NCI-H2029 (cell line): Measurements from ENCODE around the gene APOL6.
"Not testable (repeated sequence)": the region's sequence is repeated elsewhere in the genome, so short reads cannot be mapped to it uniquely, and the experiment has no call there.

Source experiments
- DNase-seq: peaks from one replicate; lab custom pipeline; 2025; lab: John Stamatoyannopoulos, UW

Gene APOL6

DNA sequence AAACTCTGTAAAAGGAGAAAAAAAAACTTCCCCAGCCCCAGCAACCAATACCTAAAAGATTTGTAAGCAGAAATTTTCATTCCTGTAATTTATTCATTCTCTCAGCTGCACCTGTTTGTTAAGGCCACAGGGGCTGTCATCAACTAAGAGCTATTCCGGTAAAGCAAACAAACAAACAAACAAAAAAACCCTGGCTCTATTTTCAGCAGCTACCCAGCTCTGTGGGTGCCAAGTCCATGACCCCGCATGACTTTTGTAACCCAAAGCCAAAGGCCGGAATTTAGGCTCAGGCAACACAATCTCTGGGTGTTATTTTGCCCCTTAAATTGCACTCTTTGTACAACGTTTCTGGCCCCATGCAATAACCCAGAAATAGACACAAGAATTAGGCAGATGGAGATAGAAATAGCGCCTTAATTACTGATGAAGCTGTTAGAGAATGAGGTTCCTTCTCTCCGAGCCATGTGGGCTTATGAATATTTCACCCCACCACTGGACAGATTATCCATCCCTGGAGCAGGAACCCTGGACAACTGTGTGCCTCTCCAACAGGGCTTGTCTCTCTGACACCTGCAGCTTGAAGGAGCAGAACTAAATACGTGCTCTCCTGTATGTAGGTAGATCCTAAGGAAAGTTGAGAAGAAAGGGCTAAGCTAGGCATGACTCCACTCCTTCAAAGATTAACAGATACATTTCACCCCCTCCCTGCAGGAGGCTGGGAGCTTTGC is 29.4 kb downstream of the APOL6 start:
- no peak for DNase-seq

DNA sequence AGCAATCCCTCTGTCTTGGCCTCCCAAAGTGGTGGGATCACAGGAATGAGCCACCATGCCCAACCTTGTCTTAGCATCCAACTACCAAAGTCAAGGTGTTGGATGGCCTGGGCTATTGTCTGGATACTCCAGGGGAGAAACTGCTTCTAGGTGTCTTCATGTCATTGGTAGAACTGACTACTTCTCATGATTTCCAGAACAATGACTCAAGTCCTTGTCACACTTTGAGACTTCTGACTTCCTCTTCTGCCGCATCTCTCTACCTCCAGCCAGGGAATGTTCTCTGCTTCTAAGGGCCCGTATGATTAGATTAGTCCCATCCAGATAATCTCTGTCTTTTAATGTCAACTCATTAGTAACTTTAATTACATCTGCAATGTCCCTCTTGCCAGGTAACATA is 30.6 kb downstream of the APOL6 start:
- DNase-seq, result no peak

DNA sequence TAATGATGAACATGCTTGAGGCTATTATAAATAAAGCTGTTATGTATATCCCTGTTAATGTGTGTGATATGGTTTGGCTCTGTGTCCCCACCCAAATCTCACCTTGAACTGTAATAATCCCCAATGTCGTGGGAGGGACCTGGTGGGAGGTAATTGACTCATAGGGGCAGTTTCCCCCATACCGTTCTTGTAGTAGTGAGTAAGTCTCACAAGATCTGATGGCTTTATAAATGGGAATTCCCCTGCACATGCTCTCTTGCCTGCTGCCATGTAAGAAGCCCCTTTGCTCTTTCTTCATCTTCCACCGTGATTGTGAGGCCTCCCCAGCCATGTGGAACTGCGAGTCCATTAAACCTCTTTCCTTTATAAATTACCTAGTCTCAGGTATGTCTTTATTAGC is 31.2 kb downstream of the APOL6 start:
- not testable (repeated sequence) for DNase-seq

DNA sequence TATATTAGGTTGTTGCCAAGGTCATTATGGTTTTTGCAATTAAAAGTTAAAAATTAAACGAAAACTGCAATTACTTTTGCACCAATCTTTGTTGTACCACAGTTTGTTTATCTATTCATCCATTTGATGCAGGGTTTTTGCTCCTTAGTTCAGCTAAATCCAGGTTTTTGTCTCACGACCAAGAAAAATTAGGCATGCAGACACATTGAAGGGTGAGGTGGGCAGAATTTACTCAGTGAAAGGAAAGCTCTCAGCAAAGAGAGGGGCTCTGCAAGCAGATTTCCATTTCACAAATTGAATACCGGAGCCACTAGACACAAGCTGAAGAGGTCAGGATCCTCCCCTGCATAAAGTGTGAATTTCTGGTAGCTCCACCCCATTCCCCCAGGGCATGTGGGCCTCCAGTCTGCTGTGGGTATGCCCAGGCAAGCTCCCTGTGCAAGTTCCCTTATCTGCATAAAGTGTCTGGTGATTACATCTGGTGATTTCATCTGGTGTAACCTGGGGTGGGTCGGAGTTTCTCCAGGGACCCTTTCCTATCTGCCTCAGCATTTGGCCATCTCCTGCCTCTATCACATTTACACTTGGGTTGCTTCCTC is 33.3 kb downstream of the APOL6 start:
- DNase-seq, result no peak

DNA sequence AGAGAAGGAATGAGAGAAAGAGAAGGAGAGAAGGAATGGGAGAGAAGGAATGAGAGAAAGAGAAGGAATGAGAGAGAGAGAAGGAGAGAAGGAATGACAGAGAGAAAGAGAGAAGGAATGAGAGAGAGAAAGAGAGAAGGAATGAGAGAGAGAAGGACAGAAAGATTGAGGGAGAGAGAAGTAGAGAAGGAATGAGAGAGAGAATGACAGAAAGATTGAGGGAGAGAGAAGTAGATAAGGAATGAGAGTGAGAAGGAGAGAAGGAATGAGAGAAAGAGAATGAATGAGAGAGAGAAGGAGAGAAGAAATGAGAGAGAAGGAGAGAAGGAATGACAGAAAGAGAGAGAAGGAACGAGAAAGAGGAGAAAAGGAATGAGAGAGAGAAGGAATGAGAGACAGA is 35.3 kb downstream of the APOL6 start:
- DNase-seq, result no peak

DNA sequence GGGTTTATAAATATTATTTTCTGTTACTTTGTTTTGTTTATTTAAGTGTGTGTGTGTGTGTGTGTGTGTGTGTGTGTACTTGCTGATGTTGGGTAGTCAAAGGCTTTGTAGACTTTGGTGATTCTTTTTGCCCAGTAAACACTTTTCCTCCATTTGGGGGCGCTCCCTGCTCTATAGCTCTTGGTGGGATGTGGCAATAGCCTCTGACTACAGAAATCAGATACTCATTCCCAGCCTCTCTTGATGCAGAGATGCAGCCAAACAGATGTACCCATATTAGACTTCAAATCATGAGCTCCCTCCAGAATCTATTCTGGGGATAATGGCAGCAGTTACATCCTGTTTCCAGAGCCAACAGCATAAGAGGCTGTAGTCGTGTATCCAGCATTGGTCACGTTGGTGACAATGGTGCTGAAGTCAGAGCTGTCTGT is 36.0 kb downstream of the APOL6 start:
- peak; percentile 13 for DNase-seq

DNA sequence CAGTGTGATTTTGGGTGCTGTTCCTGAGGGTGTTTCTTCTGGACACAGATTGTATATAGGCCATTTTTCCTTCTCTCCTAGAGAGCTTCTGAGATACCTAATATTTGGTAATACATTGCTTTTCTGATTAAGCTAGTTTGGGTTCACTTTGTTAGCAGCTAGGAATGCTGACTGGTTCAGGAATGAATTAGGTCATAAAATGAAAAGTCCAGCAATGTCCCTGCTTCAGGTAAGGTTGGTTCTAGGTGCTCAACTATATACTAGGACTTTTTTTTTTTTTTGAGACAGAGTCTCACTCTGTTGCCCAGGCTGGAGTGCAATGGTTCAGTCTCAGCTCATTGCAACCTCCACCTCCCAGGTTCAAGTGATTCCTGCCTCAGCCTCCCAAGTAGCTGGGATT is 36.5 kb downstream of the APOL6 start:
- no peak for DNase-seq

DNA sequence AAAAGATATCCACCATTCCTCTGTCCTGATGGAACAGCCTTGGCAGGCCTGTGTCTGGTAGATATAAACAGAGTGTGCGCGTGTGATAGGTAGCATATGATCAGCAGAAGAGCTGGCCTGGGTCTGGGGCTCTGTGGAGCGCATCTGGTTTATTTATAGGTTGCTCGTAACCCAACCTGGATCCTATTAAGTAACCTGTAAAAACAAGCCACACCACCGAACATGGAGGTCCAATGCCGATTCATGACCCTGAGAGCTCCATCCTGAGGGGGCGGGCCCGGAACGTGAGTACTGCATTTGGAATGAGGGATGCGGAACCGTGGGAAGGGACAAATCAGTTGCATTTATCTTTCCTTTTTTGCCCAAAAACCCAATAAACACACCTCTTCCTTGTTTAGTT is 37.5 kb downstream of the APOL6 start:
- DNase-seq, result no peak

DNA sequence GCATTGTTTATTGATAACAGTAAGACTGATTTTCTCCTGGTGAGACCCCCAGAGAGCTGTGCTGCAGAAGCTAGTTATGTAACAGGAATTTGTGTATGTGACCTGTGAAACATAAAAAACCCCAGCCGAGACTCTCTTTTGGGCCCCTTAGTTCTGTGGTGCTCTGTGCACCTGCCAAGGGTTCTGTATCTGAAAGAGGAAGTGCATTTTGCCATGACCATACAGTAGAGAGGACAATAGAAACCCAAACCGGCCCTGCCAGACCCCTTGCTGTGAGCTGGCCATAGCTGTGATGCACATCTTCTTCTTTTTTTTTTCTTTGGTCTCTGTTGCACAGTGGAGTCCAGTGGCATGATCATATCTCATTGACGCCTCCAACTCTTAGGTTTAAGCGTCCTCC is 38.1 kb downstream of the APOL6 start:
- no peak for DNase-seq

DNA sequence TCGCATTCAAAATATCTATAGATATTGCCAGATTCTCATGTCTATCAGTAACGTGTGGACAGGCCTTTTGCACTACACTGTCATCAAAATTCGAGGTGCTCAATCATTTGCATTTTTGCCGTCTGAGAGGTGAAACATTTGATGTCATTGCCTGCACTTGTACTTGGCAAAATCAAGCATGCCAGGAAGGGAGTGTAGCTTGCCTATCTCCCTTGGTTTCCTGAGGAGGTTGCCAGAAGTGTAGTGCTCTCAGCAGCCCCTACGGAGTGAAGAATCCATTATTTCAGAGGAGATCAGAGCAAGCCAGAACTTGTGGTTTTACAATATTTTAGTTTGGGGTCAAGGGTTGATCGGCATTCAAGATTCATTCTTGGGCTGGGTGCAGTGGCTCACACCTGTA is 39.2 kb downstream of the APOL6 start:
- no peak for DNase-seq

DNA sequence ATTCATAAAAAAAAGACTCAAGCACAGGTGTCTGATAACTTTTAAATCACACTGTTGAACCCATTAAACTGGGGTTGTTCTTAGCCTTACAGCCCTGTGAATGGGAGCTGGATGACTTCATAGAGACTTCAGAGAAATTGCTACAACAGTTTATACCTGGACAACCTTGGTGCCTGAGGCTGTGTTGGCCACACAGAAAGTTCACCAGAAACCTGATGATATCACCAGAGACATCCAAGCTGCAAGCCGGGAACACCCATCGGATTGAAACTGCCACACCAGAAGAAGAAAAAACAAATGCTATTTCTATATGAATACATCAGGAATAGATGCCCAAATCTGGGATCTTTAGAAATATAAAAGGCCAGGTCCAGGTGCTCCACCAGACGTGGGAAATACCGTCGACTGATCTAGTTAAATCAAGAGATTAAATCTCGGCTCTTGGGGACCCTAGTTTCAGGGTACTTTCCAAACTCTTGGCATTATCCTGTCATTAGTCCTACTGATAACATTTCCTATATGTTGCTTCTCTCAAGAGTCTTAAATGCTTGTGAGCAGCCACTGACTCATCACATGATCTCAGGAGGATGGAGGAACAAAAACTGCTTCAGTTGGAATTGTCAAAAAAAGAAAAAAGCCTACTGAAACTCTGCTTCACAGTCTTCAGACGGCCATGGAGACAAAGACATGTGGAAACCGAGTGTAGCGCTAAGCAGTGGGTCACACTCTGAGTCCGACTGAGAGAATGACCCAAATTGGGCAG is 40.8 kb downstream of the APOL6 start:
- DNase-seq, result no peak

DNA sequence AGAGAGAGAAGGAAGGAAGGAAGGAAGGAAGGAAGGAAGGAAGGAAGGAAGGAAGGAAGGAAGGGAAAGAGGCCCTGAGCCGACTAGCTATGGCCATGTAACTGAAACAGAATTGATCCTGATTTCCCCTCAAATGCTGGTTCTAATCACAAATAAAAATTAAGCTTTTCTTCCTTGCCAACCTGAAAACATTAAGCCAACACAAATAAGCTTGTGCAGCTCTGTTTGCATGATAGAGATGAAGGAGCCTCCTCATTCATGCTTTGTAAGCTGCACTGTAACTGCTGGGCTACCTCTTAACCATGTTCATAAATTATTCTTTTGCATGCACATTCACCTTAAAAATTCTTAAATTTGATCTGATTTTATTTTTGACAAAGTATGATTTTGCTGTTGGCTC is 41.8 kb downstream of the APOL6 start:
- no peak for DNase-seq

DNA sequence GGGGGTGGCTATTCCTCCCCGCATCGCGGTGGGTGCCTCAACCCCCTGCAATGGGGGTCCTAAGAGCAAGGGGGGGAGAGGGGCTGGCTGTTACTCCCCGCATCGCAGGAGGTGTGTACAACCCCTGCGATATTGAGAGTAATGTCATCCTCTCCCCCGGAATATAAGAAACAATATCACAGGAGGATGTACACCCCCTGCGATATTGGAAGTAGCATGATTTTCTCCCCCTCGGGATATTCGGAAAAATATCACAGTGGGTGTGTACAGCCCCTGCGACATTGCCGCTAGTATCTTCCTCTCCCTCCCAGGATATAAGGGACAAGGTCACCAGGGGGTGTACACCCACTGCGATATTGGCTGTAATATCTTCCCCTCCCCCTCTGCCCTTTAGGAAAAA is 47.0 kb downstream of the APOL6 start:
- no peak for DNase-seq

DNA sequence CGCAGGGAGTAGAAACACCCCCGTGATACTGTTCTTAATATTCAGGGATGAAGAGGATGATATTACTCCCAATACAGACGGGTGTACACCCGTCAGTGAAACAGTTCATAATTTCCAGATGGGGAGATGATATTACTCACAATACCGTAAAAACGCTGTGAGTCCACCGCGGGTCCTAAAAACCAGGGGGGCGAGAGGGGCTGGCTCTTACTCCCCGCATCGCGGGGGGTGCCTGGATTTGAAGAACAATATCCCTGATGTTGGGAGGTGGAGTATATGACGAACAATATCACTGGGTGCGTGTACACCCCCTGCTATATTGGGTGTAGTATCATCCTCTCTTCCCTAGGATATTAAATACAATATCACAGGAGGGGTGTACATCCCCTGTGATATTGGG is 48.9 kb downstream of the APOL6 start:
- DNase-seq, result no peak

DNA sequence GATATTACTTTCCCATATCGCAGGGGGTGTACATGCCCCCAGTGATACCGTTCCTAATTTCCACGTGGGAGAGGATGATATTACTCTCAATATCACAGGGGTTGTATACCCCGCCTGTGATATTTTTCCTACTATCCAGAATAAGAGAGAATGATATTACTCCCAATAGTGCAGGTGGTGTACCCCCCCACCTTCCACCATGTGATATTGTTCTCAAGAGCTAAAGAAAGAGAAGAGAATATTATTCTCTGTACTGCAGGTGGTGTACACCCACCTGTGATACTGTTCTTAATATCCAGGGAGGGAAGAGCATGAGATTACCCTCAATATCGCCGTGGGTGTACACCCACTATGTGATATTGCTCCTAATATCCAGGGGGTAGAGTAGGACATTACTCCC is 51.6 kb downstream of the APOL6 start:
- not testable (repeated sequence) for DNase-seq

DNA sequence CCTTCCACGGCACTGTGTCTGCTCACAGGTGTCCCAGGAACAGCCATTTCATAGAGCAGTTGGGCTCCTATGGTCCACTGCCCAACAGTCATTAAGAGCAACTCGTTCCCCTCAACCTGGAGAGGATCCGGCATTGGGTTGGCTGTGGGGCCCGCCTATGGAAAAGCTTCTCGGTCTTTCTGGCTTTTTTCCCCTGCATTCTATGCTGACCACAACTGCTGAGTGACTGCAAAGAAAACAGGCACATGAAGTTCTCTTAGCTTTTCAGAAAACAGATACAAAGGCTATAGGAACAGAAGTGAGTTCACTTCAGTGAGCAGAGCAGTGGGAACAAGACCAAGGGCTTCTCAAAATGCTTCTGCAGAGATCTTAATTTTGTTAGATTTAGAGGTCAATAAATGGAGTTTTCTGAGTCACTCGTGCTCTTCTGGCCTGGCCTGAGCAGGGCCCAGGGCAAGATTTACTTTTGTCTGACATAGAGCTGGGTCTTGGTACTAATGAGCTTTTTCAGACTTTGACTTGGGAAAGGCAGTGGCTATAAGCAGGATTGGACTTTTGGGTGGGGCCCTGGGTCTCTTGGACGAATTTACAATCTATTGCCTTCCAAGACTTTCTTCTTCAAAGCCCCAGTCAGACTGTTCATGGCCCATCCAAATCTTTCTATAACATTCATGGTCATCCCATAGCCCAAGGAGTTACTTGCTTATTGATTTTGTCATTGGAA is 55.8 kb downstream of the APOL6 start:
- DNase-seq, result no peak

DNA sequence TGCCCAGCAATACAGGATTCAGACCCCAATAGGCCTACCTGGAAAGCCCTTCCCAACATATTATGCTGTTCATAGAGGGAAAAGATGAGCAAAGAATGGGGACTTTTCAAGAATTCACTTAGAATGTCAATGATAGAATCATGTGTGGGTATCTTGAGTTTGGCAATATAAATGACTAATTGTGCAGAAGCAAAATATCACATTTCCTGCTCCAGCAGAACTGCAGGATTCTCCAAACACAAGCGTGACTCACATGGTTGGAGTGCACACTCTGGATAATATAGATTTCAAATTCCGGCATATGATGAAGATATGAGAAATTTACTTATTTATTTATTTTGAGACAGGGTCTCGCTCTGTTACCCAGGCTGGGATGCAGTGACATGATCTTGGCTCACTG is 56.9 kb downstream of the APOL6 start:
- no peak for DNase-seq

DNA sequence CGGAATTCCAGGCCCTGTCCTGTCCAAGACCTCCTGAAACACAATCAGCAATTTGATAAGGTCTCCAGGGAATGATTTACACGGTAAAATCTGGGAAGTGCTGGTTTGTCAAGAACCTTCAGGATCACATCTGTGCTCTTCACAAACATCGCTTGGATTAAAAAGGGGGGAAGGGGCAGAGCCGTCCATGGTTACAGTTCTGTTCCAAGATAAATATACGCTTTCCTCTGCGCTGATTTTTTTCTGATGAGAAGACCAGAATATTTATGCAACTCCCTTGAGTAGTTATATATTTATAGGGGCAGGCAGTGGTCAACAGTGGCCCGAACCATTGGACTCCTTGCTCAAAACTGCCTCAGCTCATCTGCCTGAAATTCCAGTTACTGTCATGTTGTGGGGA is 60.2 kb downstream of the APOL6 start:
- no peak for DNase-seq

DNA sequence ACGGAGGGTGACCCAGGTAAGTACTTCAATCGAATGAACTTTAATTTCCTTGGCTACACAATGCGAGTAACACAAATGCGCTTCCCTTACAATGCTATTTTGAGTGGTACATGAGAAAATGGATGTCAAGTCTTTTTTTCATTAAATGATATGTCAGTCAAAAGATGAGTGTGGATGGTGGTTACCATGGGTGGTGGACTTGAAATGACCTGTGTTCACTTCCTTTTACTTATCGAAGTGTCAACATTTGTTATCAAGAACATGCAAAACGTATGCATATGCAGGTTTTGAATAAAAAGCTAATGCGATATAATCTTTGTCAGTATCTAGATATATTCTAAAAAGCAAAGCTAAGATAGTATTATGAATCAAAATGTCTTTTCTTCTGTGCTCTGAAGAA is 60.7 kb downstream of the APOL6 start:
- no peak for DNase-seq

DNA sequence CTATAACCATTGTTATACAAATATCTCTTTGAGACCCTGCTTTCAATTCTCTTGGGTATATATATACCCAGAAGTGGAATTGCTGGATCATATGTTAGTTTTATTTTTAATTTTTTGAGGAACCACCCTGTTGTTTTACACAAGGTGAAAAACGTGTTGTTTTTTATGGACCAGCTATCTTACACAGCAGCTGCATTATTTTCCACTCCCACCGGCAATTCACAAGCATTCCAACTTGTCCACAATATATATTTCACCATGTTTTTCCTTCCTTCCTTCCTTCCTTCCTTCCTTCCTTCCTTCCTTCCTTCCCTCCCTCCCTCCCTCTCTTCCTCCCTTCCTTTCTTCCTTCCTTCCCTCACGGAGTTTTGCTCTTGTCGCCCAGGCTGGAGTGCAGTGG is 63.1 kb downstream of the APOL6 start:
- no peak for DNase-seq

DNA sequence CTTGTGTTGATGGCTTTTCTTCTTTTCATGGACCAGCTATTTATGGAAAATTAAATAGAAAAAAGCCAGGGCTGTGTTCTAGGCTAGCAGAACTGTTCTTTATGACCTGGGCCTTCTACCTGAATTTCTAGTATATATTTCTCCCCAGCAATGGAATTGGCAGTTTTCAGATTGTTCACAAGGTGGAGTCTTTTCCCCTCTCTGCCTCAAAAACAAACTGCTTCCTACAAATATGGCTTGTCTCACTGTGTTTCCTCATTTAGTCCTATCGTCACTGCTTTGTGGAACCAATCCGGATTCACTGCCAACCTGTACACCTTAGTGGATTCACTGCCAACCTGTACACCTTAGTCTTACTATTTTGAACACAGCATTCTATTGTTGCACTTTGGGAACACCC is 64.4 kb downstream of the APOL6 start:
- no peak for DNase-seq

DNA sequence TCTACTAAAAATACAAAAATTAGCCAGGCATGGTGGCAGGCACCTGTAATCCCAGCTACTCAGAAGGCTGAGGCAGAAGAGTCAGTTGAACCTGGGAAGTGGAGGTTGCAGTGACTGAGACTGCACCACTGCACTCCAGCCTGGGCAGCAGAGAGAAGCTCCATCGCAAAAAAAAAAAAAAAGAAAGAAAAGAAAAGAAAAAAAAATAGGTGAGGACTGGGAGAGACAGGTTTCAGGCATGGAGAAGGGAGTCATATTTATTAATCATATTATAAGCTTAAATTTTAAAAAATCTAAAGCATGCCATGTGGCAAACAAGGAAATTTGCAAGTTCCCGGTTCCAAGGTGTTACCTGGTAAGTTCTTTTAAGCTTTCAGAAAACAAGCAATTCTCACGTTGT is 69.3 kb downstream of the APOL6 start, which contains the start of gene APOL5:
Gene APOL5 (plus strand): TSS at position 301 of the 400 bp plus-strand sequence. CDS start 0 bp downstream, at position 301.
- DNase-seq, result no peak
